Keratinocyte (primary cell): ENCODE results near the gene PPP2R5A.

ENCODE experiments used
- CTCF ChIP-seq, 3 experiments: IDR thresholded peaks in 1 of 3; conservative IDR thresholded peaks in 1 of 3; optimal IDR thresholded peaks in 1 of 3; 2 replicates in 2 of 3; 3 replicates in 1 of 3; pipeline versions ENCODE3 to v1.5.1; 2011; ENCODE audit warnings: low read length in 3 of 3, mild to moderate bottlenecking in 3 of 3, moderate library complexity in 2 of 3, control low read depth in 1 of 3, inconsistent platforms in 1 of 3; ENCODE audit not compliant: insufficient read depth in 2 of 3; ENCODE audit errors: extremely low read depth in 1 of 3
- EZH2 ChIP-seq: IDR thresholded peaks from one replicate; pipeline ENCODE4 v1.6.1; 2012; ENCODE audit warnings: inconsistent platforms, mild to moderate bottlenecking, low read length, moderate library complexity

- TF ChIP-seq CTCF (optimal IDR thresholded peaks at IDR 0.05 in 1 of 3, IDR thresholded peaks at IDR 0.05 in 1 of 3, conservative IDR thresholded peaks at IDR 0.05 in 1 of 3; ENCODE audit: extremely low read depth in 1 of 3, insufficient read depth in 2 of 3, low read length in 3 of 3) (no peak), EZH2 (no peak)
Measured at GRCh38 chr1:212401838-212402582, 116.8 kb downstream of the PPP2R5A start.
